NCI-H446 treated with DMSO at 0.1 percent for 48 hours (cell line): Measurements from ENCODE around the gene ATP8A1.

Source experiments
- DNase-seq: peaks from one replicate; lab custom pipeline; 2025; lab: John Stamatoyannopoulos, UW

Gene ATP8A1

DNA sequence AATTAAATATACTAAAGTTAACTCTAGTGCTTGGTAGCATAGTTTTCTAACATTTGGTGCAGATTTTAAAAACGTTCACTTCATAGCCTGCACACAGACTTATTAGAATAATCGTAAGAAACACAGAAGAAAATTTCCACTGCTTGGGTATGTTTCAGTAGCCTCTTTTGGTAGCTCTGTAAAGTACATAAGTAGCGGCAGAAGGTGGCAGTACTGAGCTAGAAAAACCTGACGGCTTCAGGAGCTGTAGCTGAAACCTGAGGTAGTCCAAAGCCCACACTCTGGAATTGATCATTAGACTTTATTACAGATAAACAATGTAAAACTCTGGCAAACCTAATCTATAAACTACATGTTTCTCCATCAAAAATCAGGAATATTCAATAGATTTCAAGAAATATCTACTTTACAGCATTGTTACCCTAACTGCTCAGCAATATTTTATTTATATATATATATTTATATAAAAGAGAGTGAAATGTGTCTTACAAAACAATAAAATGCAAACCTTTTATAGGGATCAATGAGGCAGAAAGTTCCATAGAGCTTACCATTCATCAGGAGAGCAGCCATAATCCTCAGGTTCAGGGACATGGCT lies 88.2 kb downstream of the ATP8A1 start:
- DNase-seq, result peak; percentile 35

- DNase-seq, result no peak
Observed at GRCh38 chr4:42566835-42567234, 90.1 kb downstream of the ATP8A1 start.

DNA sequence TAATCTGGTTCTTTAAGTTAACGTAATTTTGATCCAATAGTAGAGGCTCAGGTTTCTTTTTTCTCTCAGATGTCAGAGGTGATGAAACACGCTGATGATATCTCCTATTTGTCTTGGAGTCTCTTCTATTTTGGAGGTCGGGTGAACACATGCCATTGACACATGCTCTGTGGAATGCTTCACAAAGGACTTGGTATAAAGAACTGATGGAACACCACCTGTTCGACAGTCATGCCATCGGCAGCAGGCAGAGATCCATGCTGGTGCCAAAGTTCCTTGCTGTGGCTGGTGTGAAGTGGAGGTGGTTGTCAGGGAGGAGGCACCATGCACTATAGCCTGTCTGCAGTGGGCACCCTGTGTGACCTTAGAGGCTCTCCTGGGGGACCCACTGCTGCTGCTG lies 94.9 kb downstream of the ATP8A1 start:
- DNase-seq, result no peak

GRCh38 chr4:42561031-42561430 lies 95.9 kb downstream of the ATP8A1 start:
- no peak for DNase-seq

GRCh38 chr4:42560467-42560861 lies 96.4 kb downstream of the ATP8A1 start:
- no peak for DNase-seq

DNA sequence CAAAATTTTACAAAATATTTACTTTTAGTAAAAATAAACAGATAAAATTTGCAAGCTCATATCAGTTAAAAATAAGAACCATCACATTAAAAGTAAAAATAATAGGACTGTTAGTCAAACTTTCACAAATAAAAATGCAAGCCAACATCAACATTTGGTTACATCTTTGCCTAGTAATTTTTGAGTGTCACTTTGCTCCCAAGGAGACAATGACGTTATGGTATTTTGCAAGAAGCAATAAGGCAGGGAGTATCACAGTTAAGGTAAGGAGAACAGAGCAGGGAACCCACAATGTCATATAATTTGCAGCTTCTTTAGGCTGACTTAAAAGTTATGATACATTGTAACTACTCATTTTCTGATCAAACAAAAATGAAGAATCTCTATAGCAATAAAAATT lies 98.7 kb downstream of the ATP8A1 start:
- DNase-seq, result no peak

GRCh38 chr4:42555828-42556227 lies 101.1 kb downstream of the ATP8A1 start:
- DNase-seq, result no peak

- DNase-seq, result no peak
Observed at GRCh38 chr4:42554072-42554471, 102.8 kb downstream of the ATP8A1 start.

DNA sequence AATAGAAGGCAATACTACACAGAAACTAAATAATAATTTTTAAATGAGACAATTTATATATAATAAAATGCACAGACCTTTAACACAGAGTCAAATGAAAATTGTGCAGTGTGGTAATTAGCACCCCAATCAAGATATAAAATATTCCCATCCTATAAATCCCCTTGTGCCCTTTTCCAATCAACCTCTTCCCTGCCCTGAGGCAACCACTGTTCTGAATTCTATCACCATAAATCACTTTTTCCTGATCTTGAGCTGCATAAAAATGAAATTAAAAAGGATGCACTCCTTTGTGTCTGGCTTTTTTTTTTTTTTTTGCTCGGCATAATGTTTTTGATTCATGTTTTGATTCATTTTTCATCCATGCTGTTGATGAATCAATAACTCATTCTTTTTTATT lies 107.0 kb downstream of the ATP8A1 start:
- DNase-seq, result no peak

DNA sequence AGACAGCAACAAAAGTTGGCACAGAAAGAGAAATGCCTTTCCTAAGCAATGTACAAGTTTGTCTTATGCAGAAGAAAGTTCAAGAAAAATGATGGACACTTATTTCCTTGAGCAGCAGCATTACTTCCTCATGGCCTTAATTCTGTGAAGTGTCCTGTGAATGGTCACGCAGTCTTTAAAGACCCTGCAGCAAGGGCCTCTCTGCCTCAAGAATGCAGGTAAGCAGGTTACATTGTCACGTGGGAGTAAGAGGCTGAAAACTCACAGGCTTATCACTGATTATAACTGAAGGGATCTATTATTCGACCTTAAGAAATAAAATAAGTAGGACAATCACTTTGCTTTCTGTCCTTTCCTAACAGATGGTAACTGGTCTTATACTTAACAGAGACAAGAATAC lies 109.1 kb downstream of the ATP8A1 start:
- no peak for DNase-seq

DNA sequence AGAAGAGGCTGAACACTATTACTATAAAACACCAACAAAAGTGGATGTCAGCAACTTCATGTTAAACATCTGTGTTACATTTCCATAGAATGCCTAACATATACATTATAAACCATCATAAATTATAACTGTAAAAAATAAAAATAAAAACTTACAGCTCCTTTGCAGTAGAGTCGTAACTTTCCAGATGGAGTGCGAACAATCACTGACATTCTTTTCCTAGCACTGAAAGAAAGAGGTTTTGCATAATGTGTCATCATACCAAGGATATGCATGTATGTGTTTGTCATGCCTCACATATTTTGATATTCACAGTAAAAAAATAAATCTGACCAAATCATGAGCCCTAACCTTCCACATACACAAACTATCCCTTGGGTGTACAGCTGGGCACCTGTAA lies 113.1 kb downstream of the ATP8A1 start:
- DNase-seq, result no peak

DNA sequence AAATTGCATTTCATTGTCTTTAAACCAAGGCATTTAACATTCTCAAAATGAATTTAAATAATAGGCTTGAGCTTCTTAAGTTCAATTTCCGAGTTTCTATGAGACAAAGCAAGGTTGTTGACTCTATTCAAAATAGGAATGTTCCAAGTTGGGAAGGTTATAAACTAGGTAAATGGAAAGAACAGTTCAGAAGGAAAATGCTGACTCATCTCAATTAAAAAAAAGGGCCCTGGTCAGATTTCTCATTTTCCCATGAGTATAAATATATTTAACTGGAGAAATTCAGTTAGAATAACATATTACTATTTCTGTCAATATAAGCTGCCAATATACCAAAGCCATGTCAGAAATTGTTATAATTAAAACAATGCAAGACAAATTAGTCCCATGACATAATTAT lies 113.8 kb downstream of the ATP8A1 start:
- DNase-seq, result no peak

GRCh38 chr4:42541647-42542046 lies 115.3 kb downstream of the ATP8A1 start:
- no peak for DNase-seq

GRCh38 chr4:42533042-42533441 lies 123.9 kb downstream of the ATP8A1 start:
- DNase-seq, result no peak

DNA sequence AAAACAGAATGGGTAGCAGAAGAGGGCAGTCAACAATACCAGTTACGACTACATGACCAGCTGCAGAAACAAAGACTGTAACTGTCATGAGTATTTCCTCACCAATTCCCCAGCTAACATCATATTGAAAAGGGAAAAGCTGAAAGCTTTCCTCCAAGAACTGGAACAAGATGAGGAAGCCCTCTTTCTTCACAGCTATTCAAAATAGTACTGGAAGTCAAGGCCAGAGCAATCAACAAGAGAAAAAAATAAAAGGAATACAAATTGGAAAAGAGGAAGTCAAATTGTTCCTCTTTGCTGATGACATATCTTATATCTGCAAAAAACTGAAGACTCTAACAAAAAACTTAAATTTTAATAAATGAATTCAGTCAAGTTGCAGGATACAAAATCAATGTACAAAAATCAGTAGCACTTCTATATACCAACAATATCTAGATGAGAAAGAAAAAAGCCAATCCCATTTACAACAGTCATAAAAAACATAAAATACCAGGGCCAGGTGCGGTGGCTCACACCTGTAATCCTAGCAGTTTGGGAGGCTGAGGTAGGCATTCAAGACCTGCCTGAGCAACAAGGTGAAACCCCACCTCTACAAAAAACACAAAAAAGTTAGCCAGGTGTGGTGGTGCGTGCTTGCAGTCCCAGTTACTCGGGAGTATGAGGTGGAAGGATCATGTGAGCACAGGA lies 125.4 kb downstream of the ATP8A1 start:
- DNase-seq, result no peak

GRCh38 chr4:42523066-42523718 lies 133.7 kb downstream of the ATP8A1 start:
- DNase-seq, result no peak

- DNase-seq, result no peak
Observed at GRCh38 chr4:42519803-42520417, 137.0 kb downstream of the ATP8A1 start.

DNA sequence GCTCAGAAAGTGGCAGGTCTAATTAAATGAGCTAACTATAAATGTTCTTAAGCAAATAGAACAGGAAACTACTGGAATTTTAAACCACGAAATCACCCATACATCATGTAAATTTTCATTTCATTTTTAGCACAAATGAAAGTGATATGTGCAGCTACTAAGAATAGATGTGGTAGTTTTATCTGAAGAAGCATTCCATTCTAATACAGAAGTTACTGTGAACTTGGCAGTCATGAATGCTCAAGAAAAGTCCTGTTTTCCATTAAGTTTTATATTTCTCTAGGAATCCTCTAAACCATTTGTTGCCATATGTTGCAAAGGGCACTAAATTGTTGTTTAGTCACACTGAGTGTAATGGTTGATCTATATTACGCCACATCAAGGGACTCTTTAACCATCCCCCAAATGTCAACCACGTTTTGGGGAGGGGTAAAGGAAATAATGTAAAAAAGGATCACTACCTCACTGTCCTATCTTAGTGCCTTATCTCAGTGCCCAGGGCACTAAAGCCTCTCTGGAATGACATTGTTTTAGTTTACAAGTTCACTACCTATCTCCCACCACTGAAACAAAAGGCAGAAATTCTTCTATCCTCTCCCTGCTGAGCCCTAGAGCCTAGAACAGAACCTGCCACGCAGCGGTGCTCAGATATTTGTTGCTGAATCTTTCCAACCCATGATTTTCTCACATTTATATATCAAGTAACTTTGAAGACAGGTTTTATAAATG lies 141.6 kb downstream of the ATP8A1 start:
- no peak for DNase-seq

- DNase-seq, result no peak
Observed at GRCh38 chr4:42513748-42514492, 143.0 kb downstream of the ATP8A1 start.

DNA sequence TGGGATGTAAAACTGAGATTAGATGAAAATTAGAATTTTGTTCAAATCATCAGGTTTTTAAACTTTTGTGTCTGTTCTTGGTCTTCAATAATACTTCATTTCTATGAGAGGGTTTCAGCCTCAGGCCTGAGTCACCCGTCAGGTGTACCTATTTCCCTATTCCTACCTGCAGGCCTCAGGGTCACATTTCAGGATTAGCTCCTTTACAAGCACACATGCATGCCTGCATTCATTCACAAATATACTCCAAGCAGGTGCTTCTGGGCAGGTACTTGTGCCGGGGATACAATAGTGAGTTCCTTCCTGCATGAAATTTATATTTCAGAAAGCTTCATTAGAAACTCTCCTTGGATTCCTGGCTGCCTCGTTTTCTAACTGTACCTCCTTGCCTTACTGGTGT lies 144.7 kb downstream of the ATP8A1 start:
- no peak for DNase-seq

GRCh38 chr4:42510225-42510624 lies 146.7 kb downstream of the ATP8A1 start:
- no peak for DNase-seq
